OCI-LY7 (cell line): ENCODE results near the gene PACS2. TPM values are rescaled to one million over a fixed set of nuclear protein-coding genes. Genes with fewer than 3 reads are reported as not detected.

Experiments used
- BruUV-seq: library from RNA; stranded (reverse); fragments of 400-500 nt; replicated peaks from 2 replicates; lab custom pipeline; 2021; lab: Mats Ljungman, UMichigan
- CTCF ChIA-PET: fragments of 300-600 bp; sonication (Branson Sonifier 250); formaldehyde crosslinking; loops from one replicate; lab custom pipeline; 2022; ENCODE audit warnings: antibody characterized with exemption; ENCODE audit not compliant: unreplicated experiment; lab: Charles Lee
- POLR2A ChIA-PET: fragments of 300-600 bp; sonication (Branson Sonifier 250); formaldehyde crosslinking; loops from one replicate; lab custom pipeline; 2022; ENCODE audit warnings: antibody characterized with exemption; lab: Charles Lee
- DNase-seq: peaks from one replicate; pipeline ENCODE4 v3.0.0-alpha.2; 2015; ENCODE audit warnings: low spot score
- H2AFZ ChIP-seq: fragments of 200-600 bp; sonication (generic), shearing (Covaris generic); 2 replicates; pipeline ENCODE4 v1.6.1; 2014; ENCODE audit warnings: mild to moderate bottlenecking, antibody characterized with exemption, low read length, moderate library complexity
- H3K27ac ChIP-seq: fragments of 200-600 bp; sonication (generic); 2 replicates; pipeline ENCODE4 v1.5.1; 2014; ENCODE audit warnings: mixed run types, low read depth, mild to moderate bottlenecking, moderate library complexity, low read length, inconsistent platforms; ENCODE audit not compliant: poor library complexity, severe bottlenecking
- H3K36me3 ChIP-seq: fragments of 200-600 bp; sonication (generic); 2 replicates; pipeline ENCODE4 v1.6.1; 2014; ENCODE audit warnings: mild to moderate bottlenecking, antibody characterized with exemption, low read length, moderate library complexity, mixed read lengths; ENCODE audit not compliant: insufficient read depth
- H3K4me1 ChIP-seq: fragments of 200-600 bp; sonication (generic); 2 replicates; pipeline ENCODE4 v1.5.1; 2014; ENCODE audit warnings: mild to moderate bottlenecking, low read length; ENCODE audit not compliant: insufficient read depth, poor library complexity, severe bottlenecking
- H3K4me2 ChIP-seq: fragments of 200-600 bp; sonication (generic); 2 replicates; pipeline ENCODE4 v1.6.1; 2014; ENCODE audit warnings: mild to moderate bottlenecking, low read length
- H3K4me3 ChIP-seq: fragments of 200-600 bp; sonication (generic); 2 replicates; pipeline ENCODE4 v1.5.1; 2014; ENCODE audit warnings: mild to moderate bottlenecking, low read depth, low read length; ENCODE audit not compliant: poor library complexity, severe bottlenecking
- H3K79me2 ChIP-seq: fragments of 200-600 bp; sonication (generic); 2 replicates; pipeline ENCODE4 v1.6.1; 2016; ENCODE audit warnings: low read depth, mild to moderate bottlenecking, low read length, moderate library complexity, mixed read lengths; ENCODE audit not compliant: insufficient read depth
- H3K9me2 ChIP-seq: fragments of 200-600 bp; sonication (generic); 2 replicates; pipeline ENCODE4 v1.6.1; 2016; ENCODE audit warnings: mild to moderate bottlenecking, low read length, mixed read lengths; ENCODE audit not compliant: insufficient read depth
- H3K9me3 ChIP-seq: fragments of 200-600 bp; sonication (generic); 2 replicates; pipeline ENCODE4 v1.6.1; 2014; ENCODE audit warnings: mild to moderate bottlenecking, mixed run types, low read length, mixed read lengths
- H4K20me1 ChIP-seq: fragments of 200-600 bp; sonication (generic); 2 replicates; pipeline ENCODE4 v1.6.1; 2014; ENCODE audit warnings: mild to moderate bottlenecking, antibody characterized with exemption, low read length, moderate library complexity, mixed read lengths; ENCODE audit not compliant: insufficient read depth
- CTCF ChIP-seq: fragments of 200-600 bp; sonication (generic); conservative IDR thresholded peaks from 2 replicates; pipeline ENCODE4 v1.5.1; 2014; ENCODE audit warnings: mild to moderate bottlenecking, antibody characterized with exemption, low read length, moderate library complexity, mixed read lengths
- EZH2phosphoT487 ChIP-seq: fragments of 200-600 bp; sonication (generic); IDR thresholded peaks from 2 replicates; pipeline ENCODE4 v1.6.1; 2018; ENCODE audit warnings: low read depth, borderline replicate concordance, mild to moderate bottlenecking, mixed run types, antibody characterized with exemption, low read length, moderate library complexity, mixed read lengths
- intact Hi-C: fragments of 100-400 bp; cut with micrococcal nuclease; formaldehyde crosslinking; loops from one replicate; pipeline ENCODE4 v1.10.0; 2022; ENCODE audit not compliant: unreplicated experiment
- total RNA-seq, 2 experiments: library from RNA; depleted of rRNA in 1 of 2; stranded (reverse); fragments of >200 nt in 1 of 2; shearing (Covaris generic) in 1 of 2; gene quantifications; 2 replicates each; pipeline ENCODE4 v1.2.3, GENCODE V29; 2014 to 2022

PACS2 gene
- total RNA-seq, 2 experiments from 2014 or later = 45.4 to 46.9 TPM

GRCh38 chr14:105374389-105374788 lies 59.8 kb downstream of the PACS2 start:
- Histone ChIP-seq H3K9me2 (no peaks in the 10 kb centered on the region), H3K4me3 (no peak overlapping the region), H3K9me3 (no peaks in the 10 kb centered on the region), H3K27ac (no peak overlapping the region), H4K20me1 (no peaks in the 10 kb centered on the region), H3K36me3 (no peaks in the 10 kb centered on the region), H3K79me2 (no peaks in the 10 kb centered on the region), H2AFZ (no peak overlapping the region), H3K4me1 (peaks cover 8% of the 10 kb centered on the region), H3K4me2 (no peak overlapping the region)
- no peak for TF ChIP-seq EZH2phosphoT487
- no peak for TF ChIP-seq CTCF
- DNase-seq = no peak
- ChIA-PET CTCF (no interaction called here), POLR2A (interaction anchor here (0.6 kb wide), 1 partner anchor 115 kb away, joined by 5 read pairs; no protein-coding TSS in a partner anchor)
- intact Hi-C loops = no loop called here
- BruUV-seq = no TSS peak

DNA sequence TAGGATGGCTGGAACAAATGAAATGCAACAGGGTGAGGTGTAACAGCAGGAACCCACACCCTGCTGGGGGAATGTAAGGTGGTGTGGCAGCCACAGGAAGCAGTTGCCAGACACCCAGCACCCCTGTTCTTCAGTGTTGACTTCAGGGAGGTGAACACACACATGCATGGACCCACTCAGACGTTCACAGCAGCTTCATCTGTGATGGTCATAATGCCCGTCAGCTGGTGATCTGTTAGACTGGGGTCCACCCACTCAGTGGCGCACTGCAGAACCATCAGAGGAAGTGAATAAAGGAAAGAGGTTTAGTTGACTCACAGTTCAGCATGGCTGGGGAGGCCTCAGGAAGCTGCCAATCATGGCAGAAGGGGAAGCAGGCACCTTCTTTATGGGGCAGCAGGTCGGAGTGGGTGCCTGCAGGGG lies 61.1 kb downstream of the PACS2 start:
- no peaks in the 10 kb centered on the region for H4K20me1 ChIP-seq
- no peak overlapping the region for H2AFZ ChIP-seq
- peak; percentile 23 for DNase-seq
- no peak overlapping the region for H3K4me2 ChIP-seq
- H3K9me3 ChIP-seq = no peaks in the 10 kb centered on the region
- TF ChIP-seq CTCF (no peak), EZH2phosphoT487 (no peak)
- BruUV-seq = no TSS peak
- no peak overlapping the region for H3K27ac ChIP-seq
- intact Hi-C loops = no loop called here
- peaks cover 8% of the 10 kb centered on the region for H3K4me1 ChIP-seq
- no peaks in the 10 kb centered on the region for H3K79me2 ChIP-seq
- CTCF ChIA-PET = no interaction called here
- H3K4me3 ChIP-seq = no peak overlapping the region
- POLR2A ChIA-PET = no interaction called here
- no peaks in the 10 kb centered on the region for H3K9me2 ChIP-seq
- H3K36me3 ChIP-seq = no peaks in the 10 kb centered on the region

- Histone ChIP-seq H3K4me2 (no peak overlapping the region), H3K9me2 (no peaks in the 10 kb centered on the region), H3K9me3 (no peaks in the 10 kb centered on the region), H3K79me2 (no peaks in the 10 kb centered on the region), H3K4me3 (no peak overlapping the region), H3K27ac (no peak overlapping the region), H2AFZ (no peak overlapping the region), H4K20me1 (no peaks in the 10 kb centered on the region), H3K36me3 (no peaks in the 10 kb centered on the region), H3K4me1 (peaks cover 8% of the 10 kb centered on the region)
- intact Hi-C loops = no loop called here
- TF ChIP-seq EZH2phosphoT487 (no peak), CTCF (peak; percentile 62)
- DNase-seq = peak; percentile 29
- POLR2A ChIA-PET = no interaction called here
- CTCF ChIA-PET = no interaction called here
- BruUV-seq = no TSS peak
These were observed 62.2 kb downstream of the PACS2 start for GRCh38 chr14:105376521-105377440.
